Measurements from ENCODE around the gene RPS6KA2.

DNA sequence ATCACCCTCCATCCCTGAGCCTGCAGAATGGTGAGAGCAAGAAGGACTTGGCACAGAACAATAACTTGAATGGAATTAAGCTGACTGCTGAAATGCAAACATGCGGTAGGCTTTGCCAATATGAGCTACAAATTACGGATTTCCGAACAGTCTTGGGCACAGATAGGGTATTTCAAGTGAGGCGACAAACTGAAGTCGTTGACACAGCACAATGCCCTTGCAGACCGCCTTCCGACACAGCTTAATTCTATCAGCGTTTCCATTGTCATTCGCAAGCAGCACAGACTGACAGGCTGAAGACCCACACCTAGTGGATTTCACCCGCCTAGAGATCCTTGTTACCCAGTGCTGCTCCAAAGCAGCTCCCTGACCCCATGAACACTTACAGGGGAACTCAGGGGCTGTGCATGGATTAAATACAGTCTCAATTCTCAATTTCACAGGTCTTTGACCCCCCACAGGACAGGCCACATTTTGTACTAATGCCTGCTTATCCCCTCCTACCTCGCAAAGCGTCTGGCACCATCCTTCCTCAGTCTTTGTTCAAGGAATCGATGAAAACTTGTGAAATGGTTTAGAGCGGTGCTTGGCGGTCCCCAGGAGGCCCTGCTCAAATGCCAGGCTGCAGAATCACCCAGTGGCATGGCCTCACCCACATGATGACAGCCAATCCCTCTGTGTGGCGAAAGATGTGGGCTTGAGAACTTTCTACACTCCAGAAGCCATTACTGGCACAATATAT, 75.1 kb downstream of the RPS6KA2 start:
- TF ChIP-seq CTCF (IDR thresholded peaks at IDR 0.05) = no peak
- no peak for TF ChIP-seq POLR2A (IDR thresholded peaks at IDR 0.05)
